MM.1S (cell line): ENCODE measurements around the gene SMIM38.

Source experiments
- CTCF ChIP-seq: fragments of 300-600 bp; sonication (generic); IDR thresholded peaks from 2 replicates; pipeline ENCODE4 v1.5.1; 2016; ENCODE audit warnings: antibody characterized with exemption, low read length, mixed read lengths
- EZH2 ChIP-seq: fragments of 300-600 bp; sonication (generic); optimal IDR thresholded peaks from 2 replicates; pipeline ENCODE3; 2017; ENCODE audit warnings: low read depth, mild to moderate bottlenecking, antibody characterized with exemption, low read length, mixed read lengths
- EZH2phosphoT487 ChIP-seq: fragments of 300-600 bp; sonication (generic); IDR thresholded peaks from 2 replicates; pipeline ENCODE4 v1.6.1; 2018; ENCODE audit warnings: antibody characterized with exemption, low read length

DNA sequence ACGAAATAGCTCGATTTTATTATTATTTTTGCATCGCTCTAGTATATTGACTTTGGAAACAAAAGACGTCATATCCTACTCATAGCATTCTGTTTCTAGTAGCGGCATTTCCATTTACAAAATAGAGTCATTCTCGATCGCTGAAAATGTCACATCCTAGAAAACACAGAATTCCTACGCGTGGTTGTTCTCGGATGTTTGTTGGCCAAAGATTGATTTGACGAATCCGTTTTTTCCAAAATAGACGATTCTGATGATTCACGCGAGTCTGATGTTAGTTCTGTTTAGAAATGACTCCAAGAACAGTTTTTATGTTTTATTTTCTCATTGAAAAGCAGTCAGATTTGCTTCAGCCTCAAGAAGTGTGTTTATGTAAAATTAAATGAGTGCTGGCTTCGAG is 47.6 kb downstream of the SMIM38 start:
- TF ChIP-seq CTCF: no peak
- TF ChIP-seq EZH2: no peak
- no peak for TF ChIP-seq EZH2phosphoT487
